OCI-LY1 (cell line): ENCODE measurements around the gene E2F3.
A peak's percentile ranks its signal among the peaks of the same experiment; 100 is the strongest.

Source experiments
- H2AFZ ChIP-seq: fragments of 200-600 bp; sonication (generic), shearing (Covaris generic); 2 replicates; pipeline ENCODE4 v1.6.0; 2014; ENCODE audit warnings: antibody characterized with exemption, mild to moderate bottlenecking, low read length
- H3F3A ChIP-seq: fragments of 200-600 bp; sonication (generic), shearing (Covaris generic); 2 replicates; pipeline ENCODE4 v1.6.0; 2014; ENCODE audit warnings: mild to moderate bottlenecking, antibody characterized with exemption, low read length, moderate library complexity; ENCODE audit not compliant: insufficient read depth
- H3K27ac ChIP-seq: fragments of 200-600 bp; sonication (generic); 2 replicates; pipeline ENCODE4 v1.5.1; 2014; ENCODE audit warnings: low read length, mixed run types, mild to moderate bottlenecking, low read depth; ENCODE audit not compliant: poor library complexity, severe bottlenecking
- H3K27me3 ChIP-seq: fragments of 200-600 bp; sonication (generic); 2 replicates; pipeline ENCODE4 v1.6.0; 2014; ENCODE audit warnings: antibody characterized with exemption, mild to moderate bottlenecking, low read length, moderate library complexity; ENCODE audit not compliant: insufficient read depth
- H3K36me3 ChIP-seq: fragments of 200-600 bp; sonication (generic); 2 replicates; pipeline ENCODE4 v1.6.1; 2014; ENCODE audit warnings: mild to moderate bottlenecking, antibody characterized with exemption, low read length, moderate library complexity, mixed read lengths; ENCODE audit not compliant: insufficient read depth
- H3K4me1 ChIP-seq: fragments of 200-600 bp; sonication (generic); 2 replicates; pipeline ENCODE4 v1.5.1; 2014; ENCODE audit warnings: mild to moderate bottlenecking, low read length, moderate library complexity; ENCODE audit not compliant: insufficient read depth, severe bottlenecking
- H3K4me2 ChIP-seq: fragments of 200-600 bp; sonication (generic), shearing (Covaris generic); 2 replicates; pipeline ENCODE4 v1.6.1; 2014; ENCODE audit warnings: low read length
- H3K4me3 ChIP-seq: fragments of 200-600 bp; sonication (generic); 2 replicates; pipeline ENCODE4 v1.5.1; 2014; ENCODE audit warnings: low read length, low read depth, mild to moderate bottlenecking, mixed read lengths; ENCODE audit not compliant: poor library complexity, severe bottlenecking
- H3K79me2 ChIP-seq: fragments of 200-600 bp; shearing (Covaris generic); 2 replicates; pipeline ENCODE4 v1.6.1; 2016; ENCODE audit warnings: mixed run types, low read length, mixed read lengths; ENCODE audit not compliant: insufficient read depth
- H3K9ac ChIP-seq: fragments of 200-600 bp; sonication (generic), shearing (Covaris generic); 2 replicates; pipeline ENCODE4 v1.6.1; 2014; ENCODE audit warnings: mild to moderate bottlenecking, low read length, mixed read lengths
- H3K9me2 ChIP-seq: fragments of 200-600 bp; sonication (generic), shearing (Covaris generic); 2 replicates; pipeline ENCODE4 v1.6.1; 2014; ENCODE audit warnings: low read depth, mild to moderate bottlenecking, low read length, mixed read lengths
- H3K9me3 ChIP-seq: fragments of 200-600 bp; shearing (Covaris generic); 2 replicates; pipeline ENCODE4 v1.6.1; 2014; ENCODE audit warnings: low read length, mixed read lengths
- H4K20me1 ChIP-seq: fragments of 200-600 bp; sonication (generic), shearing (Covaris generic); 2 replicates; pipeline ENCODE4 v1.6.0; 2016; ENCODE audit warnings: mild to moderate bottlenecking, low read length; ENCODE audit not compliant: insufficient read depth
- EZH2 ChIP-seq: fragments of 200-600 bp; sonication (generic), shearing (Covaris generic); IDR thresholded peaks from 2 replicates; pipeline ENCODE4 v1.8.0; 2017; ENCODE audit warnings: borderline replicate concordance, mixed run types, mild to moderate bottlenecking, antibody characterized with exemption, low read length, moderate library complexity, mixed read lengths
- TF ChIP-seq, protein P1 (sequence below): fragments of 200-600 bp; sonication (generic), shearing (Covaris generic); IDR thresholded peaks from 2 replicates; pipeline ENCODE4 v1.5.1; 2017; ENCODE audit warnings: mild to moderate bottlenecking, antibody characterized with exemption, low read length, moderate library complexity, mixed read lengths

E2F3 gene

DNA sequence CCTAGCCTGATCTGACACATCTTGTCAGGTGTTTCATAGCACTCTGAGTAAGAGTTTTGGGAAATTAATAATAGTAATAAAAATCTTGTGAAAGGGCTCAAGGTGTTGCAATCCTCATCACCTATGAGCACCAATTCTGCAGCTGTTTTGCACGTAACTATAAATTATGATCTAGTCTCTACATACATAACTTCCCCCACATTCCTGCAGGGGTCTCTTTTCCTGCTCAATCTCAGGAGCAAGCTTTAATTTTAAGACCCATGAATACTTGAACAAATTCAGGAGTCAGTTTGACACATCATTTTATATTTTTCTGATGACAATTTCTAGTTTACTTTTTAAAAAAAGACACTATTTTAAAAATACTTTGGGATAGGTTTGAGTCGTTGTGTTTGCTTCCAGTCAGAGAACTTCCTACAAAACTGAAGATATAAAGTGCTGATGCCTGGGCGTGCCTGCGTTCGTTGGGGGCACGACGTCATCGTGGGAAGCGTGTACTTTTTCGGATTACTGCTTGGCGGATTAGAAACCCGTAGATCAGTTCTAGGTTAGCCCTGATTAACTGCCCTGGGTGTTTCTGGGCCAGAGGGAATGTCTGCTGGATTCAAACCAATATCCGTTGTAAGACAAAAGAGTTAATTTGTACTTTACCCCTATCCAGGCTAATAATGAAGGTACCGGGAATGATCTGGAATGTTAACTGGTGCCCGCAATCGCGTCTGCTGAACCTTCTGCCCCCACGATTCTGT, 1.0 kb upstream of the E2F3 start:
- Histone ChIP-seq H4K20me1 (no peaks in the 10 kb centered on the region), H3K36me3 (peaks cover 2% of the 10 kb centered on the region; the same call in 1 of the 2 replicates), H3K9ac (peak overlapping the region; percentile 78), H3K4me1 (peaks cover 16% of the 10 kb centered on the region), H3K79me2 (peaks cover 7% of the 10 kb centered on the region; the same call in 1 of the 2 replicates), H3K9me2 (no peaks in the 10 kb centered on the region), H3K4me2 (peak overlapping the region; percentile 95), H3F3A (no peaks in the 10 kb centered on the region), H3K27me3 (no peaks in the 10 kb centered on the region), H3K27ac (no peak overlapping the region), H3K4me3 (peak overlapping the region; percentile 68), H3K9me3 (no peaks in the 10 kb centered on the region), H2AFZ (peak overlapping the region; percentile 36; the same call in 1 of the 2 replicates)
- no peak for TF ChIP-seq EZH2
- TF ChIP-seq, protein P1, sequence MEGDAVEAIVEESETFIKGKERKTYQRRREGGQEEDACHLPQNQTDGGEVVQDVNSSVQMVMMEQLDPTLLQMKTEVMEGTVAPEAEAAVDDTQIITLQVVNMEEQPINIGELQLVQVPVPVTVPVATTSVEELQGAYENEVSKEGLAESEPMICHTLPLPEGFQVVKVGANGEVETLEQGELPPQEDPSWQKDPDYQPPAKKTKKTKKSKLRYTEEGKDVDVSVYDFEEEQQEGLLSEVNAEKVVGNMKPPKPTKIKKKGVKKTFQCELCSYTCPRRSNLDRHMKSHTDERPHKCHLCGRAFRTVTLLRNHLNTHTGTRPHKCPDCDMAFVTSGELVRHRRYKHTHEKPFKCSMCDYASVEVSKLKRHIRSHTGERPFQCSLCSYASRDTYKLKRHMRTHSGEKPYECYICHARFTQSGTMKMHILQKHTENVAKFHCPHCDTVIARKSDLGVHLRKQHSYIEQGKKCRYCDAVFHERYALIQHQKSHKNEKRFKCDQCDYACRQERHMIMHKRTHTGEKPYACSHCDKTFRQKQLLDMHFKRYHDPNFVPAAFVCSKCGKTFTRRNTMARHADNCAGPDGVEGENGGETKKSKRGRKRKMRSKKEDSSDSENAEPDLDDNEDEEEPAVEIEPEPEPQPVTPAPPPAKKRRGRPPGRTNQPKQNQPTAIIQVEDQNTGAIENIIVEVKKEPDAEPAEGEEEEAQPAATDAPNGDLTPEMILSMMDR: peak; percentile 27; the same call in 1 of the 2 replicates

DNA sequence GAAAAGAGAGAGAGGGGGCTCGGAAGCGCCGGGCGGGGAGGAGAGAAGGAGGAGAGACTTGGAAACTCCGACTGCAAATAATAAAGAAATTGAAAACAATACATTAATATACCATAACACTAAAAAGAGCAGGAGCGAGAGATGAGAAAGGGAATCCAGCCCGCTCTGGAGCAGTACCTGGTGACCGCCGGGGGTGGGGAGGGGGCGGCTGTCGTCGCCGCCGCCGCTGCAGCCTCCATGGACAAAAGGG, 338 bp downstream of the E2F3 start:
- Histone ChIP-seq H3K4me2 (peak overlapping the region; percentile 57), H3K27ac (peak overlapping the region; percentile 93), H3K9me3 (no peaks in the 10 kb centered on the region), H3K4me3 (peak overlapping the region; percentile 74), H4K20me1 (no peaks in the 10 kb centered on the region), H2AFZ (no peak overlapping the region), H3K9ac (peak overlapping the region; percentile 92), H3K27me3 (no peaks in the 10 kb centered on the region), H3K9me2 (no peaks in the 10 kb centered on the region), H3K4me1 (peaks cover 25% of the 10 kb centered on the region), H3F3A (no peaks in the 10 kb centered on the region), H3K79me2 (peaks cover 20% of the 10 kb centered on the region), H3K36me3 (peaks cover 16% of the 10 kb centered on the region)
- TF ChIP-seq, protein P1: no peak
- TF ChIP-seq EZH2: no peak

DNA sequence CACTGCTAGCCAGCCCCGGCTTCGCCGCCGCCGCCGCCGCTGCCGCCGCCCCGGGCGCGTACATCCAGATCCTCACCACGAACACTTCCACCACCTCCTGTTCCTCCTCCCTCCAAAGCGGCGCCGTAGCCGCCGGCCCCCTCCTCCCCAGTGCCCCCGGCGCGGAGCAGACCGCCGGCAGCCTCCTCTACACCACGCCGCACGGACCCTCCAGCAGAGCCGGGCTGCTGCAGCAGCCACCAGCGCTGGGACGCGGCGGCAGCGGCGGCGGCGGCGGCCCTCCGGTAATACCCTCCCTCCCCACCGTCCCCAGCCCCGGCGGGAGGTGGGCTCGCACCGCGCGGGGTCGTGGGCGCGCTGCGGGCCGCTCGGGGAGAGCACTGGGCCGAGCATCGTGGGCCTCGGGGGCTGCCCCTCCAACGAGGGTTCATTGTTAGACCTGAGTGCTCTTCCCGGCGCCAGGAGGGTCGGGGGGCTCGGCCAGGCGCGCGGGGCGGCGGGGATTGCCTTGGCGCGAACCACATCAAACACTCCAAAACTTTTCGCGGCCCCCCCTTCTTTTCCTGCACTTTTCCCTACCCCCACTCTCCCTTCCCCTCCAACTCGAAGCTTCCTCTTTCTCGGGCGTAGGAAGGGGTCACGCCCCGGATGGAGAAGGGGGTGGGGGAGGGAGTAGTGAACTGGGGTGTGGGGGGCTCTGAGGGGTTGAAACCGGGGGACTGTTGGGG, 827 bp downstream of the E2F3 start:
- H3K27me3 ChIP-seq: no peaks in the 10 kb centered on the region

More for the DNA sequence above, 827 bp downstream of the E2F3 start:
- Histone ChIP-seq H3K79me2 (peaks cover 25% of the 10 kb centered on the region), H3K27ac (peak overlapping the region; percentile 93), H3K36me3 (peaks cover 21% of the 10 kb centered on the region), H2AFZ (no peak overlapping the region), H3F3A (no peaks in the 10 kb centered on the region), H4K20me1 (no peaks in the 10 kb centered on the region), H3K9ac (peak overlapping the region; percentile 92), H3K4me3 (peak overlapping the region; percentile 74), H3K9me3 (no peaks in the 10 kb centered on the region), H3K4me1 (peaks cover 29% of the 10 kb centered on the region), H3K9me2 (no peaks in the 10 kb centered on the region), H3K4me2 (peak overlapping the region; percentile 57)
- TF ChIP-seq EZH2: no peak
- TF ChIP-seq, protein P1: no peak
